HepG2 (cell line): ENCODE data around the gene CYB5B. TPM values are rescaled to one million over a fixed set of nuclear protein-coding genes. Genes with fewer than 3 reads are reported as not detected.

Experiments
- ATAC-seq: fragments of 200-7000 bp; cut with Tn5 transposase; 3 replicates; pipeline ENCODE4 v1.9.1; 2020; ENCODE audit warnings: mild to moderate bottlenecking, moderate library complexity
- BruUV-seq: library from RNA; stranded (reverse); fragments of 400-500 nt; replicated peaks from 2 replicates; lab custom pipeline; 2021; lab: Mats Ljungman, UMichigan
- CTCF ChIA-PET: fragments of 300-600 bp; formaldehyde crosslinking; extraction: SDS; loops from one replicate; lab custom pipeline; 2021; ENCODE audit warnings: low total read pairs, inconsistent platforms, low intra/inter-chr PET ratio; lab: Yijun Ruan, JAX
- POLR2A ChIA-PET: fragments of 350-600 bp; sonication (Branson Sonifier 250); formaldehyde crosslinking; loops from one replicate; lab custom pipeline; 2020; ENCODE audit warnings: antibody characterized with exemption, inconsistent platforms; lab: Yijun Ruan, JAX
- DNase-seq: peaks from one replicate; pipeline ENCODE4 v3.0.0-alpha.2; 2015; ENCODE audit warnings: low spot score
- FAIRE-seq: peaks from 3 replicates; lab custom pipeline; 2011; peaks lifted over from hg19 to GRCh38; lab: Jason Lieb, UNC
- H2AFZ ChIP-seq: one replicate; pipeline ENCODE4 v1.6.1; 2011; ENCODE audit warnings: low read length, inconsistent platforms
- H3K27ac ChIP-seq: fragments of 300-600 bp; 3 replicates; pipeline ENCODE4 v1.8.0; 2011; ENCODE audit warnings: mixed run types, mild to moderate bottlenecking, mixed read lengths, low read length, inconsistent platforms; ENCODE audit not compliant: insufficient read depth; ENCODE audit errors: extremely low read length
- H3K27me3 ChIP-seq, 2 experiments: fragments of 200-600 bp in 1 of 2; 2 replicates in 1 of 2; 3 replicates in 1 of 2; pipeline versions ENCODE4 v1.6.0 to v1.8.0; 2011; ENCODE audit warnings: low read length in 2 of 2, mild to moderate bottlenecking in 2 of 2, moderate library complexity in 2 of 2, inconsistent platforms in 1 of 2; ENCODE audit not compliant: insufficient read depth in 2 of 2, control insufficient read depth in 1 of 2
- H3K36me3 ChIP-seq, 2 experiments: fragments of 200-600 bp in 1 of 2; replicated peaks in 1 of 2; 2 replicates in 1 of 2; 3 replicates in 1 of 2; pipeline versions ENCODE4 v1.5.1 to v1.8.0; 2011; ENCODE audit warnings: low read length in 2 of 2, inconsistent platforms in 1 of 2; ENCODE audit not compliant: insufficient read depth in 2 of 2, control insufficient read depth in 1 of 2
- H3K4me1 ChIP-seq: 2 replicates; pipeline ENCODE4 v1.5.1; 2012; ENCODE audit warnings: low read length, inconsistent platforms; ENCODE audit not compliant: insufficient read depth
- H3K4me2 ChIP-seq: 2 replicates; pipeline ENCODE4 v1.6.0; 2011; ENCODE audit warnings: low read depth, low read length, inconsistent platforms
- H3K4me3 ChIP-seq, 3 experiments: fragments of 200-600 bp in 1 of 3; sonication (generic), shearing (Covaris generic) in 1 of 3; replicated peaks in 1 of 3; 2 replicates each; pipeline ENCODE4 v1.5.1; 2011 to 2016; ENCODE audit warnings: low read length in 3 of 3, inconsistent platforms in 2 of 3, low read depth in 2 of 3, mild to moderate bottlenecking in 2 of 3, control low read depth in 1 of 3, mixed read lengths in 1 of 3; ENCODE audit not compliant: insufficient read depth in 1 of 3
- H3K79me2 ChIP-seq: one replicate; pipeline ENCODE4 v1.6.1; 2011; ENCODE audit warnings: low read length, inconsistent platforms; ENCODE audit not compliant: insufficient read depth
- H3K9ac ChIP-seq: 2 replicates; pipeline ENCODE4 v1.6.0; 2011; ENCODE audit warnings: mild to moderate bottlenecking, low read depth, low read length, inconsistent platforms; ENCODE audit not compliant: insufficient read depth
- H3K9me3 ChIP-seq: 2 replicates; pipeline ENCODE4 v1.5.1; 2012; ENCODE audit warnings: mild to moderate bottlenecking, low read length
- H4K20me1 ChIP-seq: 2 replicates; pipeline ENCODE4 v1.6.0; 2011; ENCODE audit warnings: inconsistent platforms, mild to moderate bottlenecking, low read length, moderate library complexity; ENCODE audit not compliant: insufficient read depth
- ATF6 ChIP-seq: sonication (generic); formaldehyde crosslinking; conservative IDR thresholded peaks from 2 replicates; pipeline ENCODE4 v1.4.0; 2020; ENCODE audit warnings: missing genetic modification reagents
- CREB3 ChIP-seq: sonication (generic); formaldehyde crosslinking; IDR thresholded peaks from 2 replicates; pipeline ENCODE4 v1.5.0; 2020; ENCODE audit warnings: missing genetic modification reagents
- JUND ChIP-seq: sonication (generic); formaldehyde crosslinking; IDR thresholded peaks from 2 replicates; pipeline ENCODE4 v1.8.0; 2022; ENCODE audit warnings: mild to moderate bottlenecking, missing genetic modification reagents
- KLF11 ChIP-seq: IDR thresholded peaks from 2 replicates; pipeline ENCODE4 v1.6.1; 2016; ENCODE audit warnings: missing compliant biosample characterization
- NFYB ChIP-seq: sonication (generic); formaldehyde crosslinking; IDR thresholded peaks from 2 replicates; pipeline ENCODE4 v1.4.0; 2020; ENCODE audit warnings: missing genetic modification reagents
- PCBP1 ChIP-seq: fragments of 200-400 bp; formaldehyde crosslinking; IDR thresholded peaks from 2 replicates; pipeline ENCODE4 v1.6.1; 2017; ENCODE audit warnings: mild to moderate bottlenecking, low read depth, low read length, borderline replicate concordance
- SALL1 ChIP-seq: sonication (generic); formaldehyde crosslinking; IDR thresholded peaks from 2 replicates; pipeline ENCODE4 v1.8.0; 2022; ENCODE audit warnings: mild to moderate bottlenecking, missing genetic modification reagents
- SAP130 ChIP-seq: IDR thresholded peaks from 2 replicates; pipeline ENCODE4 v1.6.1; 2016; ENCODE audit warnings: low read depth
- THYN1 ChIP-seq: sonication (generic); formaldehyde crosslinking; IDR thresholded peaks from 2 replicates; pipeline ENCODE4 v1.8.1; 2023; ENCODE audit warnings: low read depth, mild to moderate bottlenecking, moderate library complexity, missing genetic modification reagents, borderline replicate concordance
- TOPORS ChIP-seq: sonication (generic); formaldehyde crosslinking; IDR thresholded peaks from 2 replicates; pipeline ENCODE4 v1.8.0; 2023; ENCODE audit warnings: mild to moderate bottlenecking, missing genetic modification reagents
- ZNF326 ChIP-seq: sonication (generic); formaldehyde crosslinking; IDR thresholded peaks from 2 replicates; pipeline ENCODE4 v1.4.0; 2020; ENCODE audit warnings: missing genetic modification reagents, borderline replicate concordance
- ZNF740 ChIP-seq: sonication (generic); formaldehyde crosslinking; IDR thresholded peaks from 2 replicates; pipeline ENCODE4 v1.4.0; 2020; ENCODE audit warnings: missing genetic modification reagents
- WGBS: methylation state at CpG from one replicate; pipeline ENCODE4 v1.1.6; 2017; ENCODE audit warnings: low lambda C conversion rate; 5-methylcytosine and 5-hydroxymethylcytosine counted together
- in situ Hi-C: cut with HindIII; loops from 2 replicates; pipeline ENCODE4 v1.10.0; 2017; ENCODE audit warnings: low pct_unique_long_range_greater_than_20kb; ENCODE audit not compliant: extremely low pct_ligation_motif_present
- intact Hi-C: fragments of 100-400 bp; cut with micrococcal nuclease; formaldehyde crosslinking; loops from one replicate; pipeline ENCODE4 v1.10.0; 2022; ENCODE audit not compliant: unreplicated experiment
- polyA plus RNA-seq, 8 experiments: library from polyadenylated mRNA; depleted of rRNA in 3 of 8; stranded (reverse) in 7 of 8; unstranded in 1 of 8; fragments of >200 nt; fragmentation: Illumina TruSeq in 4 of 8; extraction: Trizol in 4 of 8; gene quantifications; 2 replicates each; pipeline versions ENCODE4 v1.2.1 to v1.2.3, GENCODE V29; 2011 to 2016; ENCODE audit warnings: low read depth in 4 of 8, missing spikeins in 1 of 8, mixed read lengths in 1 of 8; ENCODE audit not compliant: insufficient read depth in 1 of 8
- total RNA-seq, 5 experiments: library from RNA; depleted of rRNA; stranded (reverse); fragments of >200 nt; fragmentation: Illumina TruSeq; extraction: Trizol; gene quantifications; 2 replicates each; pipeline ENCODE4 v1.2.3, GENCODE V29; 2016; ENCODE audit warnings: low read depth in 1 of 5

The CYB5B gene
- total and polyA plus RNA-seq, 2 of the 13 experiments (the other 11 are each of a cell fraction or from before 2014, with no cell fraction given): 234 to 432 TPM

- TF ChIP-seq TOPORS (CRISPR knock-in tag) (no peak), CREB3 (no peak), ZNF740 (CRISPR knock-in tag) (no peak), NFYB (CRISPR knock-in tag) (no peak), KLF11 (no peak), THYN1 (CRISPR knock-in tag) (no peak), PCBP1 (no peak), SALL1 (CRISPR knock-in tag) (peak; percentile 36; the same call in 1 of the 2 replicates), SAP130 (CRISPR knock-in tag) (peak; percentile 49)
These were observed 46.4 kb upstream of the CYB5B start (continued) for GRCh38 chr16:69378036-69378435.

- FAIRE-seq (no peak), ATAC-seq (no peak), DNase-seq (no peak)
- intact Hi-C loops: no loop called here
- Histone ChIP-seq H3K4me2 (no peak overlapping the region), H4K20me1 (no peaks in the 10 kb centered on the region), H2AFZ (no peak overlapping the region), H3K27ac (peak overlapping the region; percentile 52), H3K79me2 (peaks cover 28% of the 10 kb centered on the region), H3K9me3 (no peaks in the 10 kb centered on the region), H3K9ac (no peak overlapping the region), H3K4me3 (no peak overlapping the region), H3K36me3 (peaks cover 10 to 45% of the 10 kb centered on the region in 2 experiments), H3K27me3 (no peaks in the 10 kb centered on the region; a peak in 1 of 5 replicates), H3K4me1 (peaks cover 66% of the 10 kb centered on the region)
- 98% methylated on average over 1 of the region's 1 CpG for WGBS
- BruUV-seq: no TSS peak
- in situ Hi-C loops: no loop called here
- TF ChIP-seq ATF6: no peak
- no peak for TF ChIP-seq JUND (CRISPR knock-in tag)
- TF ChIP-seq ZNF326: no peak
- ChIA-PET POLR2A (interaction anchor here (0.6 to 2.4 kb wide), 5 partner anchors 8 to 50 kb away, joined by 3 to 14 read pairs (median 5); no protein-coding TSS in a partner anchor), CTCF (no interaction called here)
These were observed 45.7 kb upstream of the CYB5B start for GRCh38 chr16:69378760-69379159.
